Panc1 (cell line): ENCODE data around the gene TRIM54.

Experiments
- CTCF ChIP-seq: fragments of 450-650 bp; IDR thresholded peaks from 2 replicates; pipeline ENCODE4 v1.5.1; 2017; ENCODE audit warnings: mild to moderate bottlenecking
- POLR2AphosphoS5 ChIP-seq: IDR thresholded peaks from 2 replicates; pipeline ENCODE4 v1.6.1; 2012; ENCODE audit warnings: mild to moderate bottlenecking, low read depth, low read length, moderate library complexity

GRCh38 chr2:27303093-27304025, 21.1 kb downstream of the TRIM54 start:
- TF ChIP-seq CTCF (peak; percentile 93), POLR2AphosphoS5 (no peak)
